GM12878 (cell line): Measurements from ENCODE around the gene COL20A1.

ENCODE experiments used
- EZH2 ChIP-seq: IDR thresholded peaks from 2 replicates; pipeline ENCODE4 v1.6.1; 2012; ENCODE audit warnings: low read depth, mild to moderate bottlenecking, control low read depth, inconsistent platforms, low read length, borderline replicate concordance; ENCODE audit not compliant: control insufficient read depth
- FOXM1 ChIP-seq: IDR thresholded peaks from 2 replicates; pipeline ENCODE4 v1.6.1; 2012; ENCODE audit warnings: low read depth, mild to moderate bottlenecking, inconsistent platforms, low read length, moderate library complexity
- GABPA ChIP-seq: IDR thresholded peaks from 2 replicates; pipeline ENCODE4 v1.6.1; 2014; ENCODE audit warnings: antibody characterized with exemption, low read depth, mild to moderate bottlenecking, inconsistent platforms
- MTA3 ChIP-seq: IDR thresholded peaks from 2 replicates; pipeline ENCODE4 v1.6.1; 2012; ENCODE audit warnings: low read length, inconsistent platforms, borderline replicate concordance
- NBN ChIP-seq: fragments of 450-650 bp; IDR thresholded peaks from 2 replicates; pipeline ENCODE4 v1.6.1; 2016
- POLR2A ChIP-seq: IDR thresholded peaks from 2 replicates; pipeline ENCODE4 v1.6.1; 2011; ENCODE audit warnings: low read depth, mild to moderate bottlenecking, low read length
- POU2F2 ChIP-seq: IDR thresholded peaks from 3 replicates; pipeline ENCODE4 v1.6.1; 2011; ENCODE audit warnings: low read depth, mild to moderate bottlenecking, low read length, borderline replicate concordance
- RAD21 ChIP-seq: IDR thresholded peaks from 2 replicates; pipeline ENCODE4 v1.6.1; 2011; ENCODE audit warnings: mild to moderate bottlenecking, low read depth, low read length, moderate library complexity; ENCODE audit not compliant: insufficient read depth
- SP1 ChIP-seq: IDR thresholded peaks from one replicate; pipeline ENCODE4 v1.6.1; 2011; ENCODE audit warnings: low read depth, low read length
- SUPT20H ChIP-seq: IDR thresholded peaks from 2 replicates; pipeline ENCODE4 v1.6.1; 2011; ENCODE audit warnings: low read depth, mild to moderate bottlenecking, low read length, moderate library complexity, borderline replicate concordance; ENCODE audit not compliant: control insufficient read depth
- TAF1 ChIP-seq: IDR thresholded peaks from 2 replicates; pipeline ENCODE4 v1.6.1; 2011; ENCODE audit warnings: mild to moderate bottlenecking, low read depth, low read length, borderline replicate concordance
- TCF7 ChIP-seq: IDR thresholded peaks from 2 replicates; pipeline ENCODE4 v1.6.1; 2014; ENCODE audit warnings: antibody characterized with exemption, borderline replicate concordance
- TF ChIP-seq, protein P1 (sequence below), 3 experiments: IDR thresholded peaks in 2 of 3; conservative IDR thresholded peaks in 1 of 3; 2 replicates each; pipeline ENCODE4 v1.5.1; 2011; ENCODE audit warnings: low read depth in 3 of 3, low read length in 3 of 3, mild to moderate bottlenecking in 3 of 3, control low read depth in 2 of 3, moderate library complexity in 2 of 3, inconsistent platforms in 1 of 3, mixed read lengths in 1 of 3; ENCODE audit not compliant: control insufficient read depth in 2 of 3, insufficient read depth in 1 of 3; ENCODE audit errors: extremely low read depth in 1 of 3
- TF ChIP-seq, protein P2 (sequence below): fragments of 450-650 bp; IDR thresholded peaks from 2 replicates; pipeline ENCODE4 v1.6.1; 2014; ENCODE audit warnings: mild to moderate bottlenecking

GRCh38 chr20:63275825-63276224 is 17.2 kb upstream of the COL20A1 start:
- TF ChIP-seq, protein P1, sequence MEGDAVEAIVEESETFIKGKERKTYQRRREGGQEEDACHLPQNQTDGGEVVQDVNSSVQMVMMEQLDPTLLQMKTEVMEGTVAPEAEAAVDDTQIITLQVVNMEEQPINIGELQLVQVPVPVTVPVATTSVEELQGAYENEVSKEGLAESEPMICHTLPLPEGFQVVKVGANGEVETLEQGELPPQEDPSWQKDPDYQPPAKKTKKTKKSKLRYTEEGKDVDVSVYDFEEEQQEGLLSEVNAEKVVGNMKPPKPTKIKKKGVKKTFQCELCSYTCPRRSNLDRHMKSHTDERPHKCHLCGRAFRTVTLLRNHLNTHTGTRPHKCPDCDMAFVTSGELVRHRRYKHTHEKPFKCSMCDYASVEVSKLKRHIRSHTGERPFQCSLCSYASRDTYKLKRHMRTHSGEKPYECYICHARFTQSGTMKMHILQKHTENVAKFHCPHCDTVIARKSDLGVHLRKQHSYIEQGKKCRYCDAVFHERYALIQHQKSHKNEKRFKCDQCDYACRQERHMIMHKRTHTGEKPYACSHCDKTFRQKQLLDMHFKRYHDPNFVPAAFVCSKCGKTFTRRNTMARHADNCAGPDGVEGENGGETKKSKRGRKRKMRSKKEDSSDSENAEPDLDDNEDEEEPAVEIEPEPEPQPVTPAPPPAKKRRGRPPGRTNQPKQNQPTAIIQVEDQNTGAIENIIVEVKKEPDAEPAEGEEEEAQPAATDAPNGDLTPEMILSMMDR (IDR thresholded peaks at IDR 0.05 in 2 of 3, conservative IDR thresholded peaks at IDR 0.05 in 1 of 3; ENCODE audit: control insufficient read depth in 2 of 3, extremely low read depth in 1 of 3, insufficient read depth in 1 of 3, low read depth in 3 of 3, low read length in 3 of 3), result no peak
- TF ChIP-seq GABPA (no peak), FOXM1 (no peak), TAF1 (no peak), TCF7 (no peak), POU2F2 (no peak), EZH2 (no peak), SUPT20H (no peak), SP1 (no peak), RAD21 (no peak), POLR2A (no peak), NBN (no peak), MTA3 (no peak)
- TF ChIP-seq, protein P2, sequence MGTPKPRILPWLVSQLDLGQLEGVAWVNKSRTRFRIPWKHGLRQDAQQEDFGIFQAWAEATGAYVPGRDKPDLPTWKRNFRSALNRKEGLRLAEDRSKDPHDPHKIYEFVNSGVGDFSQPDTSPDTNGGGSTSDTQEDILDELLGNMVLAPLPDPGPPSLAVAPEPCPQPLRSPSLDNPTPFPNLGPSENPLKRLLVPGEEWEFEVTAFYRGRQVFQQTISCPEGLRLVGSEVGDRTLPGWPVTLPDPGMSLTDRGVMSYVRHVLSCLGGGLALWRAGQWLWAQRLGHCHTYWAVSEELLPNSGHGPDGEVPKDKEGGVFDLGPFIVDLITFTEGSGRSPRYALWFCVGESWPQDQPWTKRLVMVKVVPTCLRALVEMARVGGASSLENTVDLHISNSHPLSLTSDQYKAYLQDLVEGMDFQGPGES, result no peak
